Body of pancreas (tissue), 4 donors: Measurements from ENCODE around the gene PAM. TPM values are rescaled to one million over a fixed set of nuclear protein-coding genes. Genes with fewer than 3 reads are reported as not detected.

ENCODE experiments used
- ATAC-seq: fragments of 150-250 bp; one replicate; pipeline ENCODE4 v1.9.1; 2016
- DNase-seq, 4 donors: peaks; one replicate each; pipeline ENCODE4 v3.0.0-alpha.2; 2019
- H3K27ac ChIP-seq, 4 donors: fragments of 200-600 bp; sonication (generic); 1 replicate in 3 of 4; 2 replicates in 1 of 4; pipeline versions ENCODE4 v1.5.1 to v1.6.1; 2016 to 2019; ENCODE audit warnings: mild to moderate bottlenecking in 1 of 4, mixed read lengths in 1 of 4, moderate library complexity in 1 of 4
- H3K27me3 ChIP-seq, 2 donors: fragments of 200-600 bp; sonication (generic); one replicate each; pipeline ENCODE4 v1.6.0; 2016; ENCODE audit warnings: mild to moderate bottlenecking in 1 of 2
- H3K36me3 ChIP-seq, 2 donors: fragments of 200-600 bp; sonication (generic); replicated peaks in 1 of 2; 2 replicates each; pipeline ENCODE4 v1.5.1; 2016; ENCODE audit warnings: low read depth in 2 of 2; ENCODE audit not compliant: insufficient read depth in 1 of 2
- H3K4me1 ChIP-seq: fragments of 200-600 bp; sonication (generic); one replicate; pipeline ENCODE4 v1.6.0; 2016
- H3K4me3 ChIP-seq, 2 donors: fragments of 200-600 bp; sonication (generic); 1 replicate in 1 of 2; 2 replicates in 1 of 2; pipeline ENCODE4 v1.5.1; 2016 to 2019
- H3K9me3 ChIP-seq, 3 donors: fragments of 200-600 bp; sonication (generic); 1 replicate in 2 of 3; 2 replicates in 1 of 3; pipeline ENCODE4 v1.5.1; 2016
- POLR2A ChIP-seq, 3 donors: fragments of 450-650 bp; IDR thresholded peaks; one replicate each; pipeline ENCODE4 v1.6.1; 2016; ENCODE audit warnings: antibody characterized with exemption in 3 of 3, mild to moderate bottlenecking in 2 of 3
- WGBS, 2 donors: methylation state at CpG; one replicate each; pipeline ENCODE4 v1.1.5; 2017; 5-methylcytosine and 5-hydroxymethylcytosine counted together
- intact Hi-C: fragments of 100-400 bp; cut with DNase I; formaldehyde crosslinking; loops from one replicate; pipeline ENCODE4 v1.15.1; 2023
- total RNA-seq, 2 donors: library from RNA; depleted of rRNA; stranded (reverse); fragments of >200 nt; gene quantifications; one replicate each; pipeline ENCODE4 v1.1.0, GENCODE V29; 2016
- TF ChIP-seq, protein P1 (sequence below), 7 experiments: fragments of 450-650 bp in 4 of 7; fragments of 200-600 bp in 3 of 7; sonication (generic) in 3 of 7; IDR thresholded peaks; one replicate each; pipeline ENCODE4 v1.5.1; 2016 to 2019; ENCODE audit warnings: antibody characterized with exemption in 7 of 7

PAM gene
- total RNA-seq, 2 donors from 2014 or later = 75.2 to 111 TPM

DNA sequence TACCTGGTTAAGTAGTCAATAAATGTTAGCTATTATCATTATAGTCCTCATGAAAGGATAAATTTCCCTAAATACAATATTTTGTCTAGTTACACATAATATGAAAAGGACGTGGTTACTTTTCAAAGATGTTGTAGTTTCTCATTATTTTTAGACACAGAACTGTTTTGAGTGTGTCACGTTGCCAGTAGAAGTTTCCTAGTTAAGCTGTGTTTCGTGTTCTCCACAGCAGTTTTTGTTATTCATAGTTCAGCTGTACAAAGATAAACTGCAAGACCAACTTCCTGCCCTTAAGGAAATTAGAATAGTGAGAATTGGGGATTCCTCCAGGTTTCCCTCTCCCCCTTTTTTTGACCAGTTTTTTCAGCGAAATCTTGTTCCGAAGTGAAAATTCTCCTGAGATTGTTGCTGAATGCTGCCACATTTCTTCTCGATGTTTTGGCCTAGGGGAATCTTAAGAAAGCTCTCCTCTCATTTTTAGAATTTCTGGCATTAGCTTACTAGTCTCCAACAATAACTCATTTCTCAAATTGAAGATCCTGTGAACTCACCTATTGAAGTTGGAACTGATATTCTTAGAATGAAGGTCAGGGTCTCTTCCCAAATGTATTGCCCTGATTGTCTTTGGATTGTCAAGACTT, 176.1 kb downstream of the PAM start:
- TF ChIP-seq, protein P1, sequence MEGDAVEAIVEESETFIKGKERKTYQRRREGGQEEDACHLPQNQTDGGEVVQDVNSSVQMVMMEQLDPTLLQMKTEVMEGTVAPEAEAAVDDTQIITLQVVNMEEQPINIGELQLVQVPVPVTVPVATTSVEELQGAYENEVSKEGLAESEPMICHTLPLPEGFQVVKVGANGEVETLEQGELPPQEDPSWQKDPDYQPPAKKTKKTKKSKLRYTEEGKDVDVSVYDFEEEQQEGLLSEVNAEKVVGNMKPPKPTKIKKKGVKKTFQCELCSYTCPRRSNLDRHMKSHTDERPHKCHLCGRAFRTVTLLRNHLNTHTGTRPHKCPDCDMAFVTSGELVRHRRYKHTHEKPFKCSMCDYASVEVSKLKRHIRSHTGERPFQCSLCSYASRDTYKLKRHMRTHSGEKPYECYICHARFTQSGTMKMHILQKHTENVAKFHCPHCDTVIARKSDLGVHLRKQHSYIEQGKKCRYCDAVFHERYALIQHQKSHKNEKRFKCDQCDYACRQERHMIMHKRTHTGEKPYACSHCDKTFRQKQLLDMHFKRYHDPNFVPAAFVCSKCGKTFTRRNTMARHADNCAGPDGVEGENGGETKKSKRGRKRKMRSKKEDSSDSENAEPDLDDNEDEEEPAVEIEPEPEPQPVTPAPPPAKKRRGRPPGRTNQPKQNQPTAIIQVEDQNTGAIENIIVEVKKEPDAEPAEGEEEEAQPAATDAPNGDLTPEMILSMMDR (IDR thresholded peaks at IDR 0.05) = no peak
- TF ChIP-seq POLR2A (IDR thresholded peaks at IDR 0.05) = no peak
- no peak for DNase-seq
- intact Hi-C loops = no loop called here
- Histone ChIP-seq H3K36me3 (peaks cover 0 to 6% of the 10 kb centered on the region in 2 donors), H3K4me1 (no peaks in the 10 kb centered on the region), H3K4me3 (no peak overlapping the region), H3K27ac (no peak overlapping the region), H3K27me3 (no peaks in the 10 kb centered on the region), H3K9me3 (no peaks in the 10 kb centered on the region)
- ATAC-seq = no peak
- 86 to 87% methylated on average over 6 of the region's 6 CpGs for WGBS, 2 donors

DNA sequence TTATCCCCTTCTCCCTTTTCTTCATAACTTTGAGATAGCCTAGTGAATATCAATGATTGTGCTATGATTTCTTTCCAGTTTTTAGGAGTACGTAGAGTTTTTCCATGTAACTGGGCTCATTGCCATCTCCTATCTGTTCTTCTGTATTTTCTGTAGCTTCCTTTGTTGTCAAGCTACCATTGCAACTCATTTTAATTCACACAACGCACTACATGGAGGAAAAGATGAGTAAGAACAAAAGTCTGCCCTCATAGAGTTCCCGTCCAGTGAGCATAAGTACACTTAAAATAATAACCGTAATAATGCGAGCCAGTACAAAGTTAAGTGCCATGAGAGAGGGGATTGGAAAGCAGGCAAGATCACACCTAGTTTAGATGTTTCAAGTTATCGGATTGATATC, 177.7 kb downstream of the PAM start:
- Histone ChIP-seq H3K27me3 (no peaks in the 10 kb centered on the region), H3K9me3 (no peaks in the 10 kb centered on the region), H3K36me3 (no peaks in the 10 kb centered on the region), H3K4me1 (no peaks in the 10 kb centered on the region), H3K27ac (no peak overlapping the region), H3K4me3 (no peak overlapping the region)
- TF ChIP-seq, protein P1 (IDR thresholded peaks at IDR 0.05) = no peak
- no peak for TF ChIP-seq POLR2A (IDR thresholded peaks at IDR 0.05)
- no peak for ATAC-seq
- no peak for DNase-seq
- 81 to 82% methylated on average over 6 of the region's 6 CpGs for WGBS, 2 donors
- intact Hi-C loops = no loop called here

DNA sequence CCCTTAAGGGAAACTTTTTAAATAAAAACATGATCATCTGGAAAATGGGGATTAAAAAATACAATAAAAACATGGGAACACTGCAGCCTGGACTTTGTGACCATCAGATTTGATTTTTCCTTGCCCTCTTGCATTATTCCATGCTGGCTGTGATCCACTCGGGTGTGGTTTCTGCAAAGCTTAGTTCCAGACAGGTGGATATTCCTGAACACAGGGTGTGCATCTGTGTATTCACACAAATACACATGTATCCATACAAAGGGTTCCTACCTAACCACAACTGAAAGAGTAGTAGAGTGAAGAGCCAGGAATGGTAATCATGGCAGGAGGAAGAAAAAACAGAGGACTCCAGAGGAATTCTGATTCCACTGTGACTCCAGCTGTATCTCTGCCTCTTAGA, 178.2 kb downstream of the PAM start:
- no peak overlapping the region for H3K27ac ChIP-seq
- TF ChIP-seq, protein P1 (IDR thresholded peaks at IDR 0.05) = no peak
- no peak for TF ChIP-seq POLR2A (IDR thresholded peaks at IDR 0.05)
- WGBS, 2 donors = 91 to 100% methylated on average over 1 of the region's 1 CpG
- ATAC-seq (no peak), DNase-seq (no peak)
- no peaks in the 10 kb centered on the region for H3K9me3 ChIP-seq
- H3K4me1 ChIP-seq = no peaks in the 10 kb centered on the region
- H3K4me3 ChIP-seq = no peak overlapping the region
- intact Hi-C loops = no loop called here
- no peaks in the 10 kb centered on the region for H3K36me3 ChIP-seq
- H3K27me3 ChIP-seq = no peaks in the 10 kb centered on the region

DNA sequence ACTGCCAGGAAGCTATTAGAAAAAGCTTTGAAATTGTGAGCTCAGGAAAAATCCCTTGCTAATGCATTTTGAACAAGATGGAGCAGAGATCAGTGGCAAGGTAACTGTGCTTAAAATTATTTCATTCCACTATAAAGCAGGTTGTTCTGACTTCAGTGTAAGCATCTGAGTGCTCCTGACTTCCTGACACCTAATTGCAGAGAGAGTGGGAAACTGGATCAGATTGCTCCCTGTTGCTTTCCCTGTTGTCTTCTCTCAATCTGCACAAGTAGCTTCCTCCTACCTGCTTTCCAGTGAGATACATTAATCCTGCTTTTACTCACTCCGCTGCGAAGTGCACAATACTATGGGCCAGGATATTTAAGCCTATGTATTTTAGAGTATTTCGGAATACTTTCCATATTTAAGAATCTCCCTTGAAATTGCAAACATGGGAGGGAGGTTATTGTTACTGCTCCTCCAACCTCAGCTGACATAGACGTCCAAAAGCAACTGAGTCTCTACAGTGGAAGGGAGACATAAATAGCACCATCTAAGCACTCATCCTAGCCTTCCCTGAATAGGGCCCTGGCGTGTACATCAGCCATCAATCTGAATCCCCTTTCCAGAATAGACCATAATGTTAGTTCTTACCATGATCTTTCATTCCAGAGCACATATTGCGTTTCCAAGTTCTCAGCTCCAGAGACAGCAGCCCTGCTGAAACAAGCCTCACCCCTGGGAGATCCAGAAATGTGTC, 178.8 kb downstream of the PAM start:
- intact Hi-C loops = no loop called here
- Histone ChIP-seq H3K36me3 (no peaks in the 10 kb centered on the region), H3K27ac (no peak overlapping the region), H3K4me1 (no peaks in the 10 kb centered on the region), H3K27me3 (no peaks in the 10 kb centered on the region), H3K9me3 (no peaks in the 10 kb centered on the region), H3K4me3 (no peak overlapping the region)
- DNase-seq (no peak), ATAC-seq (no peak)
- TF ChIP-seq, protein P1 (IDR thresholded peaks at IDR 0.05) = no peak
- no peak for TF ChIP-seq POLR2A (IDR thresholded peaks at IDR 0.05)
- WGBS, 2 donors = 92 to 94% methylated on average over 6 of the region's 6 CpGs
